ENCODE measurements around the gene BTNL9. TPM values are rescaled to one million over a fixed set of nuclear protein-coding genes. Genes with fewer than 3 reads are reported as not detected.

The BTNL9 gene
- total RNA-seq, 4 donors from 2014 or later: 9.0 to 36.9 (median 18.9) TPM

GRCh38 chr5:181041043-181041442, 977 bp downstream of the BTNL9 start:
- Histone ChIP-seq H3K9me3 (no peaks in the 10 kb centered on the region), H3K27ac (no peak overlapping the region), H3K4me1 (no peaks in the 10 kb centered on the region), H3K36me3 (no peaks in the 10 kb centered on the region), H3K27me3 (no peaks in the 10 kb centered on the region), H3K4me3 (no peak overlapping the region)
- intact Hi-C loops (cut with DNase I; ENCODE audit: low total_unique reads): no loop called here
- TF ChIP-seq CTCF (IDR thresholded peaks at IDR 0.05) (no peak), POLR2A (IDR thresholded peaks at IDR 0.05) (no peak)
- no peak for DNase-seq

- no peaks in the 10 kb centered on the region for H3K27me3 ChIP-seq
- intact Hi-C loops (cut with DNase I; ENCODE audit: low total_unique reads): no loop called here
- no peak for DNase-seq
- H3K27ac ChIP-seq: no peak overlapping the region
- H3K4me3 ChIP-seq: no peak overlapping the region
- no peaks in the 10 kb centered on the region for H3K4me1 ChIP-seq
- H3K36me3 ChIP-seq: no peaks in the 10 kb centered on the region
- H3K9me3 ChIP-seq: no peaks in the 10 kb centered on the region
- TF ChIP-seq CTCF (IDR thresholded peaks at IDR 0.05): no peak
- no peak for TF ChIP-seq POLR2A (IDR thresholded peaks at IDR 0.05)
Observed at GRCh38 chr5:181042036-181042713, 2.1 kb downstream of the BTNL9 start.

GRCh38 chr5:181042722-181043121, 2.7 kb downstream of the BTNL9 start:
- no peak for TF ChIP-seq CTCF (IDR thresholded peaks at IDR 0.05)
- no peak for TF ChIP-seq POLR2A (IDR thresholded peaks at IDR 0.05)
- DNase-seq: no peak
- H3K27ac ChIP-seq: no peak overlapping the region
- no peak overlapping the region for H3K4me3 ChIP-seq
- no peaks in the 10 kb centered on the region for H3K4me1 ChIP-seq
- intact Hi-C loops (cut with DNase I; ENCODE audit: low total_unique reads): no loop called here
- peaks cover 0 to 2% of the 10 kb centered on the region in 2 donors for H3K27me3 ChIP-seq
- no peaks in the 10 kb centered on the region for H3K36me3 ChIP-seq
- H3K9me3 ChIP-seq: no peaks in the 10 kb centered on the region

- intact Hi-C loops (cut with DNase I; ENCODE audit: low total_unique reads): no loop called here
Observed at GRCh38 chr5:181043285-181044092, 3.4 kb downstream of the BTNL9 start.

More at GRCh38 chr5:181043285-181044092, 3.4 kb downstream of the BTNL9 start:
- Histone ChIP-seq H3K9me3 (no peaks in the 10 kb centered on the region), H3K4me1 (no peaks in the 10 kb centered on the region), H3K4me3 (no peak overlapping the region), H3K27ac (peak overlapping the region in 1 of 2 donors; percentile 24), H3K27me3 (peaks cover 0 to 4% of the 10 kb centered on the region in 2 donors), H3K36me3 (no peaks in the 10 kb centered on the region)
- TF ChIP-seq CTCF (IDR thresholded peaks at IDR 0.05): no peak
- no peak for TF ChIP-seq POLR2A (IDR thresholded peaks at IDR 0.05)
- no peak for DNase-seq
